ENCODE results near the gene TCERG1L.

The TCERG1L gene

GRCh38 chr10:131200856-131201470 lies 110.6 kb downstream of the TCERG1L start:
- no peak for TF ChIP-seq CTCF (conservative IDR thresholded peaks at IDR 0.05)

GRCh38 chr10:131199646-131200045 lies 111.9 kb downstream of the TCERG1L start:
- TF ChIP-seq CTCF (conservative IDR thresholded peaks at IDR 0.05) = no peak
- H3K27ac ChIP-seq = no peak overlapping the region

More at GRCh38 chr10:131200856-131201470, 110.6 kb downstream of the TCERG1L start:
- no peak overlapping the region for H3K27ac ChIP-seq

- no peak for TF ChIP-seq CTCF (conservative IDR thresholded peaks at IDR 0.05)
- no peak overlapping the region for H3K27ac ChIP-seq
Measured at GRCh38 chr10:131198843-131199242, 112.7 kb downstream of the TCERG1L start.

- H3K27ac ChIP-seq = no peak overlapping the region
- no peak for TF ChIP-seq CTCF (conservative IDR thresholded peaks at IDR 0.05)
Measured at GRCh38 chr10:131198401-131198800, 113.1 kb downstream of the TCERG1L start.

GRCh38 chr10:131196176-131196885 lies 115.2 kb downstream of the TCERG1L start:
- no peak overlapping the region for H3K27ac ChIP-seq
- TF ChIP-seq CTCF (conservative IDR thresholded peaks at IDR 0.05) = no peak

GRCh38 chr10:131195558-131196159 lies 115.9 kb downstream of the TCERG1L start:
- no peak for TF ChIP-seq CTCF (conservative IDR thresholded peaks at IDR 0.05)
- no peak overlapping the region for H3K27ac ChIP-seq

GRCh38 chr10:131195116-131195515 lies 116.4 kb downstream of the TCERG1L start:
- H3K27ac ChIP-seq = no peak overlapping the region
- TF ChIP-seq CTCF (conservative IDR thresholded peaks at IDR 0.05) = no peak
